C4-2B (cell line): ENCODE results near the gene TRPM1.

Source experiments
- ZFX ChIP-seq: fragments of 450-650 bp; IDR thresholded peaks from 2 replicates; pipeline ENCODE4 v1.6.1; 2017
- TF ChIP-seq, protein P1 (sequence below): fragments of 450-650 bp; conservative IDR thresholded peaks from 2 replicates; pipeline ENCODE4 v1.5.1; 2017; ENCODE audit warnings: mild to moderate bottlenecking

GRCh38 chr15:31090766-31091165 is 10.8 kb downstream of the TRPM1 start:
- TF ChIP-seq, protein P1, sequence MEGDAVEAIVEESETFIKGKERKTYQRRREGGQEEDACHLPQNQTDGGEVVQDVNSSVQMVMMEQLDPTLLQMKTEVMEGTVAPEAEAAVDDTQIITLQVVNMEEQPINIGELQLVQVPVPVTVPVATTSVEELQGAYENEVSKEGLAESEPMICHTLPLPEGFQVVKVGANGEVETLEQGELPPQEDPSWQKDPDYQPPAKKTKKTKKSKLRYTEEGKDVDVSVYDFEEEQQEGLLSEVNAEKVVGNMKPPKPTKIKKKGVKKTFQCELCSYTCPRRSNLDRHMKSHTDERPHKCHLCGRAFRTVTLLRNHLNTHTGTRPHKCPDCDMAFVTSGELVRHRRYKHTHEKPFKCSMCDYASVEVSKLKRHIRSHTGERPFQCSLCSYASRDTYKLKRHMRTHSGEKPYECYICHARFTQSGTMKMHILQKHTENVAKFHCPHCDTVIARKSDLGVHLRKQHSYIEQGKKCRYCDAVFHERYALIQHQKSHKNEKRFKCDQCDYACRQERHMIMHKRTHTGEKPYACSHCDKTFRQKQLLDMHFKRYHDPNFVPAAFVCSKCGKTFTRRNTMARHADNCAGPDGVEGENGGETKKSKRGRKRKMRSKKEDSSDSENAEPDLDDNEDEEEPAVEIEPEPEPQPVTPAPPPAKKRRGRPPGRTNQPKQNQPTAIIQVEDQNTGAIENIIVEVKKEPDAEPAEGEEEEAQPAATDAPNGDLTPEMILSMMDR = no peak
- no peak for TF ChIP-seq ZFX
